ENCODE measurements around the gene MPDU1. TPM values are rescaled to one million over a fixed set of nuclear protein-coding genes. Genes with fewer than 3 reads are reported as not detected.
A peak's percentile ranks its signal among the peaks of the same experiment; 100 is the strongest.

The MPDU1 gene
- total RNA-seq, 1 experiment from 2014 or later, result 34.6 TPM

- peaks cover 63% of the 10 kb centered on the region for H3K36me3 Mint-ChIP-seq (ENCODE audit: insufficient read depth, unreplicated experiment)
- TF ChIP-seq CTCF (IDR thresholded peaks at IDR 0.05; ENCODE audit: unreplicated experiment), result no peak
- no peak for DNase-seq
- H3K9me3 Mint-ChIP-seq (ENCODE audit: low read depth, unreplicated experiment), result no peaks in the 10 kb centered on the region
- H3K4me1 Mint-ChIP-seq (ENCODE audit: low read depth, unreplicated experiment), result peaks cover 48% of the 10 kb centered on the region
- BruUV-seq (replicated peaks), result no TSS peak
- no peaks in the 10 kb centered on the region for H3K27me3 Mint-ChIP-seq (ENCODE audit: unreplicated experiment)
- H3K4me3 Mint-ChIP-seq (ENCODE audit: low read depth, unreplicated experiment), result peak overlapping the region; percentile 90
- CTCF ChIA-PET, result interaction anchor here (0.6 to 2.6 kb wide), 8 partner anchors 38 to 278 kb away, joined by 3 to 33 read pairs (median 5); partner anchors contain the start of genes SLC2A4, TMEM102, TMEM256 and WRAP53
- intact Hi-C loops (cut with micrococcal nuclease; ENCODE audit: unreplicated experiment), result loop anchor here (5.0 kb wide), 2 partner anchors 122 to 202 kb away; partner anchors contain the start of genes FGF11, TMEM102 and TMEM95
- H3K27ac Mint-ChIP-seq (ENCODE audit: unreplicated experiment), result peak overlapping the region; percentile 87
Measured at GRCh38 chr17:7559320-7560171, 24.1 kb upstream of the MPDU1 start.

DNA sequence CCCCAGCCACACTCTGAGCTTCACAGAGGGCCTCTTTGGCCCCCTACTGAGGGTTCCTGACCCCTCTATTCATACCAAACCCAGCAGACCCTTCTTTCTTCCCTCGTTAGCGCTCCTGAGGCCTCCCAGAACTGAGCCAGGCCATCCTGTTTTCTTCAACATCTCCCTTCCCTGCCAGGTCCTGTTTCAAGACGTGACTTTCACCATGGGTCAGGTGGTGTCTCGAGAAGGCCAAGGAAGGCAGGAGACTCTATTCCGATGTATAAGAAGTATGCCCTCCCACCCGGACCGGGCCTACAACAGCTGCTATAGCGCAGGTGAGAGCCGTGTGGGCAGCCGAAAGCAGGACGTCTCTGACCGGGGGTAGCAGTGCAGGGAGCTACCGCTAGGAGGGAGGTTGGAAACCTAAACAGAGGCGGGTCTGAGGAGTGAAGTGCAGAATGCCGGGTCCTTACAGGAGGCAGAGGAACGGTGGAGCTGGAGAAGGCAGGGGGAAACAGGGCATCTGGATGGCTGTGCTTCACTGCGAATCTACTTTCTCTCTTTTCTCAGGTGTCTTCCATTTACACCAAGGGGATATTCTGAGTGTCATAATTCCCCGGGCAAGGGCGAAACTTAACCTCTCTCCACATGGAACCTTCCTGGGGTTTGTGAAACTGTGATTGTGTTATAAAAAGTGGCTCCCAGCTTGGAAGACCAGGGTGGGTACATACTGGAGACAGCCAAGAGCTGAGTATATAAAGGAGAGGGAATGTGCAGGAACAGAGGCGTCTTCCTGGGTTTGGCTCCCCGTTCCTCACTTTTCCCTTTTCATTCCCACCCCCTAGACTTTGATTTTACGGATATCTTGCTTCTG lies 23.3 kb upstream of the MPDU1 start:
- Mint-ChIP-seq H3K4me1 (ENCODE audit: low read depth, unreplicated experiment) (peaks cover 44% of the 10 kb centered on the region), H3K36me3 (ENCODE audit: insufficient read depth, unreplicated experiment) (peaks cover 65% of the 10 kb centered on the region), H3K9me3 (ENCODE audit: low read depth, unreplicated experiment) (no peaks in the 10 kb centered on the region), H3K4me3 (ENCODE audit: low read depth, unreplicated experiment) (peak overlapping the region; percentile 90), H3K27ac (ENCODE audit: unreplicated experiment) (peak overlapping the region; percentile 64), H3K27me3 (ENCODE audit: unreplicated experiment) (no peaks in the 10 kb centered on the region)
- intact Hi-C loops (cut with micrococcal nuclease; ENCODE audit: unreplicated experiment), result loop anchor here (1.0 to 5.0 kb wide), 3 partner anchors 46 to 203 kb away; partner anchors contain the start of genes FGF11, TMEM102 and TMEM95
- CTCF ChIA-PET, result interaction anchor here (0.6 to 2.6 kb wide), 13 partner anchors 14 to 1293 kb away, joined by 3 to 33 read pairs (median 3); partner anchors contain the start of genes DNAH2, SLC2A4, TMEM102 and TMEM256
- peak; percentile 76 for DNase-seq
- BruUV-seq (replicated peaks), result no TSS peak
- peak; percentile 53 for TF ChIP-seq CTCF (IDR thresholded peaks at IDR 0.05; ENCODE audit: unreplicated experiment)

DNA sequence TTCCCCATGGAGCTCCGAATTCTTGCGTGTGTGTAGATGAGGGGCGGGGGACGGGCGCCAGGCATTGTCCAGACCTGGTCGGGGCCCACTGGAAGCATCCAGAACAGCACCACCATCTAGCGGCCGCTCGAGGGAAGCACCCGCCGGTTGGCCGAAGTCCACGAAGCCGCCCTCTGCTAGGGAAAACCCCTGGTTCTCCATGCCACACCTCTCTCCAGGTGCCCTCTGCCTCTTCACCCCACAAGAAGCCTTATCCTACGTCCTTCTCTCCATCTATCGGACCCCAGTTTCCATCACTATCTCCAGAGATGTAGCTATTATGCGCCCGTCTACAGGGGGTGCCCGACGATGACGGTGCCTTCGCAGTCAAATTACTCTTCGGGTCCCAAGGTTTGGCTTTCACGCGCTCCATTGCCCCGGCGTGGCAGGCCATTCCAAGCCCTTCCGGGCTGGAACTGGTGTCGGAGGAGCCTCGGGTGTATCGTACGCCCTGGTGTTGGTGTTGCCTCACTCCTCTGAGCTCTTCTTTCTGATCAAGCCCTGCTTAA lies 22.6 kb upstream of the MPDU1 start:
- intact Hi-C loops (cut with micrococcal nuclease; ENCODE audit: unreplicated experiment), result loop anchor here (1.0 to 5.0 kb wide), 3 partner anchors 47 to 204 kb away; partner anchors contain the start of genes FGF11, TMEM102 and TMEM95
- TSS peak; percentile 82 for BruUV-seq (replicated peaks)
- peaks cover 40% of the 10 kb centered on the region for H3K4me1 Mint-ChIP-seq (ENCODE audit: low read depth, unreplicated experiment)

More for the DNA sequence above, 22.6 kb upstream of the MPDU1 start:
- TF ChIP-seq CTCF (IDR thresholded peaks at IDR 0.05; ENCODE audit: unreplicated experiment), result peak; percentile 43
- Mint-ChIP-seq H3K27ac (ENCODE audit: unreplicated experiment) (peak overlapping the region; percentile 64), H3K4me3 (ENCODE audit: low read depth, unreplicated experiment) (peak overlapping the region; percentile 90), H3K36me3 (ENCODE audit: insufficient read depth, unreplicated experiment) (peaks cover 72% of the 10 kb centered on the region), H3K9me3 (ENCODE audit: low read depth, unreplicated experiment) (no peaks in the 10 kb centered on the region), H3K27me3 (ENCODE audit: unreplicated experiment) (no peaks in the 10 kb centered on the region)
- CTCF ChIA-PET, result interaction anchor here (0.6 to 2.6 kb wide), 12 partner anchors 13 to 1292 kb away, joined by 3 to 33 read pairs (median 3); partner anchors contain the start of genes DNAH2, SLC2A4, TMEM102 and TMEM256
- peak; percentile 90 for DNase-seq

Measured in Calu3 (cell line).